ENCODE measurements around the gene REM2. TPM values are rescaled to one million over a fixed set of nuclear protein-coding genes. Genes with fewer than 3 reads are reported as not detected.

REM2 gene
- total and polyA plus RNA-seq, 2 donors = 0.16 to 0.38 TPM

DNA sequence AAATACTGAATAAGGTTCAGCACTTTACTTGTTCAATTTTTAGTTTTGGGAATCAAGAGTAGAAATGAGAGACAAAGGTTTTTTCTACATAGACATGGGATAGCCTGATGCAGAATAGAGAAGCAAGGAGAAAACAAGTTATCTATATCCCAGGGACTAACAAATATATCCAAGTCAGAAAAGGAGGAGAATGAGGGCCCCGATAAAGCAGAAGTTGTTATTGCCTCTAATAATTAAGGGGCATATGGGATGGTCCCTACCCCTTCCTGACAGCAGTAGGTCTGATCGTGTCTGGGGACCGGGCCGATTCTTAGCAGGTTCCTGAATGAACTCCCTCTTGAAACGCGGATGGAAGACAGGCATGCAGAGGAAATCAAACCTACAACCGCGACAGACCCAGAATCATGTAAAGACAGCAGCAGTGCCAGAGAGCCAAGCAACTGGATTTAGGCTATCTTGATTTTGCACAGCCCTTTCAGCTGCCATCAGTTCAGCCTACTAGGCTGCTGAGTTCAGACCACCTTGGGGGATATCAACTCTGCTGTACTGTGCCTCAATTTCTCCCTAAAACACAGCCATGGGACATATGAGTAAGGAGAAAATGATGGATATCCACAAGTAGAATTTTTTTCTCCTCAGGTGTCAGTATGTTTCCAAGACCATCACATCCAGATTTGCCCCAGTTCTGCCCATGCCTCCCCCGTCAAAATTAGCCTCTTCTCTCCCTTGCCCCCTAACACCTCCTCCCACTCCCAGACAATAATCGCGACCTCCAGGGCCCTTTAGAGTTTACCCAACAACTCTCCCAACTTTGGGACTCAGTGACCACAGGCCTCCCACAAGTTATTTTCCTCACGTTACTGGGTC is 45.4 kb downstream of the REM2 start:
- no peak for DNase-seq (ENCODE audit: extremely low spot score)
- H3K4me1 ChIP-seq (ENCODE audit: insufficient read depth) = no peaks in the 10 kb centered on the region
- peak overlapping the region; percentile 89 for H3K27ac ChIP-seq (ENCODE audit: low read depth)
- no peaks in the 10 kb centered on the region for H3K36me3 ChIP-seq (ENCODE audit: insufficient read depth)
- WGBS = 13% methylated on average over 12 of the region's 12 CpGs
- H3K4me3 ChIP-seq (ENCODE audit: low read depth, low read length) = peak overlapping the region; percentile 71

DNA sequence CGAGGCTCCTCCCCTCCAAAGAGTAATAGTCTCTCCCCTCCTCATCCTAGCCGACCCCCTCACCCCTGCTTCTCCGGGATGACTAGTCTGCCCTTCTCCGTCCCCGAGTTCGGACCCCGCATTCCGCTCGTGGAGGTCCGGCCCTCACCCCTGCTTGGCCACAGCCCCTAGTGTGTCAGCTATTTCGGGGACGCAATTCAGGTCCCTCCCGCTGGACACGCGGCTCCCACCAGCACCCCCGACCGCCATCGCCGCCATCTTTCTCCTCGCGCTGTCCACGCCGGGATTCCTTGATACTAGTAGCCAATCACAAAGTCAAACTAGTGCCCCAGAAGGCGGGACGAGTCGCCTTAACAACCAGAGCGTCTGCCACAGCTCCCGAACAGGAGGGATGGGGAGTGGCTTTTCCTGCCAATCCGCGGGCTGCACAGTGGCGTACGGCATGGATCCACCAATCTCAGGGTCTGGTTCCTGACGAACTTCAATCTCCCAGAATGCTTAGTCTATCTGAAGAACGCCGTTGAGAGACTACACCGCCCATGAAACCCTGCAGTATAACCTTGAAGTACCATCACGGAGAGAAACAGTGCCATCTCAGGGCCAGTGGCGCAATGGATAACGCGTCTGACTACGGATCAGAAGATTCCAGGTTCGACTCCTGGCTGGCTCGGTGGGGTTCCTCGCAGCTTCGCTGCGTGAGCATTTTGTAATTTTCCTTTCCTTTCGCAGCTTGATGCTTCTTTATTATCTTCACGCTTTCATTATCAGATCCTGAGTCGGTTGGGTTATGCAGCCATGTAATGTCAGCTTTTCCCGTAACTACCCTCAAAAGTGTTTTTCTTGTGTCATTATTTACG is 46.3 kb downstream of the REM2 start, which contains the start of gene PRMT5:
Gene PRMT5, minus strand, starts transcription at position 273 of the 857 bp plus-strand sequence. Its CDS starts 15 bp downstream, at position 258.
- peak within 1 kb of the TSS; percentile 71 for H3K4me3 ChIP-seq (ENCODE audit: low read depth, low read length)
- H3K36me3 ChIP-seq (ENCODE audit: insufficient read depth) = no peaks in the 10 kb centered on the region
- peak within 1 kb of the TSS; percentile 89 for H3K27ac ChIP-seq (ENCODE audit: low read depth)
- DNase-seq (ENCODE audit: extremely low spot score) = peak; percentile 100
- WGBS = under 1% methylated on average over 51 of the region's 51 CpGs
- no peaks in the 10 kb centered on the region for H3K4me1 ChIP-seq (ENCODE audit: insufficient read depth)

GRCh38 chr14:22929961-22930364 is 46.9 kb downstream of the REM2 start:
- Histone ChIP-seq H3K4me1 (ENCODE audit: insufficient read depth) (no peaks in the 10 kb centered on the region), H3K36me3 (ENCODE audit: insufficient read depth) (no peaks in the 10 kb centered on the region), H3K4me3 (ENCODE audit: low read depth, low read length) (peak overlapping the region; percentile 22), H3K27ac (ENCODE audit: low read depth) (peak overlapping the region; percentile 31)
- no peak for DNase-seq (ENCODE audit: extremely low spot score)
- 5% methylated on average over 2 of the region's 2 CpGs for WGBS

- no peak overlapping the region for H3K4me3 ChIP-seq (ENCODE audit: low read depth, low read length)
- WGBS = 90% methylated on average over 3 of the region's 3 CpGs
- no peak overlapping the region for H3K27ac ChIP-seq (ENCODE audit: low read depth)
- DNase-seq (ENCODE audit: extremely low spot score) = no peak
- no peaks in the 10 kb centered on the region for H3K36me3 ChIP-seq (ENCODE audit: insufficient read depth)
- no peaks in the 10 kb centered on the region for H3K4me1 ChIP-seq (ENCODE audit: insufficient read depth)
These were observed 49.1 kb downstream of the REM2 start for GRCh38 chr14:22932146-22932545.

- H3K4me3 ChIP-seq (ENCODE audit: low read depth, low read length) = no peak overlapping the region
- H3K36me3 ChIP-seq (ENCODE audit: insufficient read depth) = no peaks in the 10 kb centered on the region
- H3K27ac ChIP-seq (ENCODE audit: low read depth) = no peak overlapping the region
- no peaks in the 10 kb centered on the region for H3K4me1 ChIP-seq (ENCODE audit: insufficient read depth)
- WGBS = 87% methylated on average over 1 of the region's 1 CpG
- no peak for DNase-seq (ENCODE audit: extremely low spot score)
These were observed 52.1 kb downstream of the REM2 start for GRCh38 chr14:22935156-22935555.

Small RNA genes lying within 50 kb of the gene (small RNA-seq; reads per million reads assigned to genes)
- not detected for gene RF00019

Other genes starting within 250 kb of the REM2 start
- gene OR6J1, start 238.9 kb upstream of the REM2 start, total RNA-seq = not detected
- not detected for gene OR6J1, start 238.9 kb upstream of the REM2 start, polyA plus RNA-seq
- 74.1 TPM for gene OXA1L, start 116.5 kb upstream of the REM2 start, total RNA-seq
- 112 TPM for gene OXA1L, start 116.5 kb upstream of the REM2 start, polyA plus RNA-seq
- gene SLC7A7, start 67.8 kb upstream of the REM2 start, total RNA-seq = 9.3 TPM
- 12.8 TPM for gene SLC7A7, start 67.8 kb upstream of the REM2 start, polyA plus RNA-seq
- 21.5 TPM for gene MRPL52, start 53.3 kb upstream of the REM2 start, total RNA-seq
- 77.0 TPM for gene MRPL52, start 53.3 kb upstream of the REM2 start, polyA plus RNA-seq
- gene MMP14, start 46.6 kb upstream of the REM2 start, total RNA-seq = 120 TPM
- 189 TPM for gene MMP14, start 46.6 kb upstream of the REM2 start, polyA plus RNA-seq
- gene LRP10, start 11.5 kb upstream of the REM2 start, total RNA-seq = 22.1 TPM
- gene LRP10, start 11.5 kb upstream of the REM2 start, polyA plus RNA-seq = 195 TPM
- 101 TPM for gene RBM23, start 35.9 kb downstream of the REM2 start, total RNA-seq
- gene RBM23, start 35.9 kb downstream of the REM2 start, polyA plus RNA-seq = 65.0 TPM
- 39.8 TPM for gene PRMT5, start 46.2 kb downstream of the REM2 start, total RNA-seq
- gene PRMT5, start 46.2 kb downstream of the REM2 start, polyA plus RNA-seq = 49.3 TPM
- 42.2 TPM for gene HAUS4, start 73.9 kb downstream of the REM2 start, total RNA-seq
- 44.1 TPM for gene HAUS4, start 73.9 kb downstream of the REM2 start, polyA plus RNA-seq
- gene AJUBA, start 99.3 kb downstream of the REM2 start, total RNA-seq = 28.0 TPM
- 6.6 TPM for gene AJUBA, start 99.3 kb downstream of the REM2 start, polyA plus RNA-seq
- 10.4 TPM for gene C14orf93, start 126.9 kb downstream of the REM2 start, total RNA-seq
- 14.5 TPM for gene C14orf93, start 126.9 kb downstream of the REM2 start, polyA plus RNA-seq
- gene PSMB5, start 151.7 kb downstream of the REM2 start, total RNA-seq = 70.3 TPM
- gene PSMB5, start 151.7 kb downstream of the REM2 start, polyA plus RNA-seq = 135 TPM
- not detected for gene PSMB11, start 159.0 kb downstream of the REM2 start, total RNA-seq
- not detected for gene PSMB11, start 159.0 kb downstream of the REM2 start, polyA plus RNA-seq
- 6.4 TPM for gene CDH24, start 174.3 kb downstream of the REM2 start, total RNA-seq
- 4.4 TPM for gene CDH24, start 174.3 kb downstream of the REM2 start, polyA plus RNA-seq
- gene ACIN1, start 211.9 kb downstream of the REM2 start, total RNA-seq = 87.9 TPM
- gene ACIN1, start 211.9 kb downstream of the REM2 start, polyA plus RNA-seq = 82.2 TPM
- gene C14orf119, start 212.3 kb downstream of the REM2 start, total RNA-seq = 37.2 TPM
- gene C14orf119, start 212.3 kb downstream of the REM2 start, polyA plus RNA-seq = 51.8 TPM
- not detected for gene CIROP, start 221.8 kb downstream of the REM2 start, total RNA-seq
- not detected for gene CIROP, start 221.8 kb downstream of the REM2 start, polyA plus RNA-seq
- gene CEBPE, start 236.0 kb downstream of the REM2 start, total RNA-seq = not detected
- gene CEBPE, start 236.0 kb downstream of the REM2 start, polyA plus RNA-seq = 0.06 TPM

All from urinary bladder (tissue), 4 donors.